ENCODE measurements around the gene MLLT6. TPM values are rescaled to one million over a fixed set of nuclear protein-coding genes. Genes with fewer than 3 reads are reported as not detected.

MLLT6 gene
- total RNA-seq, 3 donors from 2014 or later, result 90.1 to 164 (median 112) TPM

- H3K36me3 ChIP-seq (ENCODE audit: low read depth), result no peaks in the 10 kb centered on the region
- ATAC-seq (no peak), DNase-seq (no peak)
- H3K4me1 ChIP-seq (ENCODE audit: low read depth), result no peaks in the 10 kb centered on the region
- intact Hi-C loops (cut with DNase I, micrococcal nuclease), result no loop called here
- TF ChIP-seq CTCF (IDR thresholded peaks at IDR 0.05), result no peak
- H3K4me3 ChIP-seq, result no peak overlapping the region
- H3K9me3 ChIP-seq, result no peaks in the 10 kb centered on the region
These were observed 45.7 kb upstream of the MLLT6 start for GRCh38 chr17:38659415-38659814.

- peak; percentile 64 for ATAC-seq
- intact Hi-C loops (cut with DNase I, micrococcal nuclease), result loop anchor here in 1 of 2 donors (10.0 kb wide), 2 partner anchors 106 to 166 kb away; no protein-coding TSS in a partner anchor
- no peak for TF ChIP-seq CTCF (IDR thresholded peaks at IDR 0.05)
These were observed 44.7 kb upstream of the MLLT6 start for GRCh38 chr17:38660097-38661025.

GRCh38 chr17:38663125-38663751 is 41.8 kb upstream of the MLLT6 start:
- no peak overlapping the region for H3K4me3 ChIP-seq
- H3K36me3 ChIP-seq (ENCODE audit: low read depth), result no peaks in the 10 kb centered on the region
- TF ChIP-seq CTCF (IDR thresholded peaks at IDR 0.05), result peak; percentile 58
- DNase-seq, result peak; percentile 67 to 80 (median 77)
- H3K9me3 ChIP-seq, result no peaks in the 10 kb centered on the region
- ATAC-seq, result peak; percentile 87
- no peaks in the 10 kb centered on the region for H3K4me1 ChIP-seq (ENCODE audit: low read depth)
- intact Hi-C loops (cut with DNase I, micrococcal nuclease), result loop anchor here in 1 of 2 donors (10.0 kb wide), 2 partner anchors 108 to 168 kb away; no protein-coding TSS in a partner anchor

More at GRCh38 chr17:38660097-38661025, 44.7 kb upstream of the MLLT6 start:
- Histone ChIP-seq H3K36me3 (ENCODE audit: low read depth) (no peaks in the 10 kb centered on the region), H3K4me3 (no peak overlapping the region), H3K9me3 (no peaks in the 10 kb centered on the region), H3K4me1 (ENCODE audit: low read depth) (no peaks in the 10 kb centered on the region)
- peak in 2 of 3 donors; percentile 22 to 44 for DNase-seq

GRCh38 chr17:38663964-38664644 is 41.0 kb upstream of the MLLT6 start:
- Histone ChIP-seq H3K36me3 (ENCODE audit: low read depth) (no peaks in the 10 kb centered on the region), H3K4me3 (no peak overlapping the region), H3K9me3 (no peaks in the 10 kb centered on the region), H3K4me1 (ENCODE audit: low read depth) (no peaks in the 10 kb centered on the region)
- ATAC-seq, result no peak
- no peak for TF ChIP-seq CTCF (IDR thresholded peaks at IDR 0.05)
- intact Hi-C loops (cut with DNase I, micrococcal nuclease), result loop anchor here in 1 of 2 donors (10.0 kb wide), 2 partner anchors 109 to 169 kb away; no protein-coding TSS in a partner anchor
- peak in 1 of 3 donors; percentile 17 for DNase-seq

GRCh38 chr17:38667099-38667786 is 37.8 kb upstream of the MLLT6 start:
- H3K4me3 ChIP-seq, result no peak overlapping the region
- intact Hi-C loops (cut with DNase I, micrococcal nuclease), result loop anchor here (5.0 to 10.0 kb wide), 3 partner anchors 110 to 172 kb away; no protein-coding TSS in a partner anchor
- peak; percentile 99 for TF ChIP-seq CTCF (IDR thresholded peaks at IDR 0.05)
- ATAC-seq (peak; percentile 87), DNase-seq (peak in 2 of 3 donors; percentile 63 to 71)
- no peaks in the 10 kb centered on the region for H3K9me3 ChIP-seq
- H3K36me3 ChIP-seq (ENCODE audit: low read depth), result no peaks in the 10 kb centered on the region
- no peaks in the 10 kb centered on the region for H3K4me1 ChIP-seq (ENCODE audit: low read depth)
